Testis (tissue), 2 donors: ENCODE measurements around the gene ERF.

Source experiments
- CTCF ChIP-seq, 3 experiments: fragments of 450-650 bp in 2 of 3; fragments of 200-600 bp in 1 of 3; sonication (generic) in 1 of 3; IDR thresholded peaks; one replicate each; pipeline ENCODE4 v1.5.1; 2016 to 2019; ENCODE audit warnings: antibody characterized with exemption in 3 of 3, mild to moderate bottlenecking in 2 of 3, moderate library complexity in 1 of 3
- POLR2A ChIP-seq: fragments of 450-650 bp; IDR thresholded peaks from one replicate; pipeline ENCODE4 v1.6.1; 2017; ENCODE audit warnings: antibody characterized with exemption, mild to moderate bottlenecking, moderate library complexity

GRCh38 chr19:42202290-42202880 lies 52.5 kb downstream of the ERF start:
- TF ChIP-seq POLR2A (no peak), CTCF (IDR thresholded peaks at IDR 0.05) (no peak)
